ENCODE results near the gene DIO3. TPM values are rescaled to one million over a fixed set of nuclear protein-coding genes. Genes with fewer than 3 reads are reported as not detected.

The DIO3 gene
- total RNA-seq, 1 experiment from 2014 or later: 0.26 TPM

DNA sequence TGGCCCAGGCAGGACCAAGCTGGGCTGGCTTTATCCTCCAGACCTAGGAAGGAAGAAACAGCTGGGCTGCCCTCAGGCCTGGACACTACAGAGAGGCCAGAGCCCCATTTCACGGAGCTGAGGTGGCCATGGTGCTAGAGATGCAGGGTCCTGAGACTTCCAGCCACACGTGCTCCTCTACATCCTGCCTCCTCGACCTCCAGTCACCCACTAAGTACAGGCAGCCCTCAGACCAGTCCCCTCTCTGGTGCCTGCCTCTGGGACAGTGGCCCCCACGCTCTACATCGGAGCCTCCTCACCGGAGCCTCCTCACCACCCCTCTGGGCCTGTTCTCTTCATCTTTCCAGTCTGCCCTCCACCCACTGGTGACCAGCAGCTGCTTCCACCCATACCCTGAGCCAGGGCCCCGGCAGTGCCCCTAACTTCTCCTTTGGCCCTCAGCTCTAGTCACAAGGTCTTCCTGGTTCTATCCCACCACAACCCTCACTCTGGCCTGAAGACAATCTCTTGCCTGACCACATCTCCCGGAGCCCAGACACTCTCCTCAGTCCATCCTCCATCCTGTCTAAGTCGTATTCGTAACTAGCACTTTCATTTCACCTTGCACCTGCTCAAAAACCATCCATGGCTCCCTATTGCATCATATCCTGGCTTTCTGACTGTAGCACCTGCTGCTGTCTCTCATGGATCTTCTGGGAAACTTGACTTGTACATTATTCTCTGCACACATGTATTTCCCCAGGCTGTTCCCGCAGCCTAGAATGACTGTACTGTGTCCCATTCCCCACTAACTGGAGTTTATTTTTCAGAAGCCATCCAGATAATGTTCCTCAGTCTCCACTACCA, 43.9 kb downstream of the DIO3 start:
- no peaks in the 10 kb centered on the region for H3K79me2 ChIP-seq (ENCODE audit: low read depth)
- H3K4me3 ChIP-seq: no peak overlapping the region
- CTCF ChIA-PET: no interaction called here
- H2AFZ ChIP-seq: no peak overlapping the region; the same call in 1 of the 2 replicates
- POLR2A ChIA-PET (ENCODE audit: unreplicated experiment): interaction anchor here (0.5 kb wide), 1 partner anchor 1091 kb away, joined by 3 read pairs; no protein-coding TSS in a partner anchor
- no peaks in the 10 kb centered on the region for H4K20me1 ChIP-seq (ENCODE audit: insufficient read depth)
- H3K9me3 ChIP-seq (ENCODE audit: insufficient read depth, low read depth): no peaks in the 10 kb centered on the region
- H3K27me3 ChIP-seq (ENCODE audit: insufficient read depth, low read depth): peaks cover 16% of the 10 kb centered on the region; the same call in 1 of the 2 replicates
- BruUV-seq (replicated peaks): no TSS peak
- intact Hi-C loops (cut with micrococcal nuclease; ENCODE audit: unreplicated experiment): no loop called here
- no peak overlapping the region for H3K4me2 ChIP-seq
- DNase-seq: no peak
- H3F3A ChIP-seq (ENCODE audit: insufficient read depth, low read depth): no peaks in the 10 kb centered on the region
- H3K4me1 ChIP-seq (replicated peaks; ENCODE audit: insufficient read depth): no peaks in the 10 kb centered on the region
- no peaks in the 10 kb centered on the region for H3K9me2 ChIP-seq (ENCODE audit: insufficient read depth)
- TF ChIP-seq CTCF (conservative IDR thresholded peaks at IDR 0.05) (no peak), EZH2 (IDR thresholded peaks at IDR 0.05; ENCODE audit: low read depth) (no peak)
- no peaks in the 10 kb centered on the region for H3K36me3 ChIP-seq (ENCODE audit: low read depth)
- no peak overlapping the region for H3K27ac ChIP-seq

DNA sequence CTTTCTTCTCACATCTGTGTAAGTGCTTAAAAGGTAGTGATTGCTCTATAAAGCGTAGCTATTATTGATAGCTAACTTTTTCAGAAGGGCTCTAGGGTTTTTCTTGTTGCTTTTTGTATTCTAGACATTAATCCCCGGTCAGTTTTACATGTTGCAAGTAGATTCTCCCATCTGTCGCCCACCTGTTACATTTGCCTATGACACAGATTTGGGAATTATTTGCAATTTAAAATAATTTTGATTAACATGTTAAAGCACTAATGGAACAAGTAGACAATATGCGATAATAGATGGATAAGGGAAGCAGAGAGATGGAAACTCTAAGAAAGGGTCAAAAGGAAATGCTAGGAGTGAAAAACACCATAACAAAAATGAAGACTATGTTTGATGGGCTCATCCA, 44.5 kb downstream of the DIO3 start:
- no peaks in the 10 kb centered on the region for H3K79me2 ChIP-seq (ENCODE audit: low read depth)
- H2AFZ ChIP-seq: no peak overlapping the region; the same call in 1 of the 2 replicates
- no peak overlapping the region for H3K4me3 ChIP-seq
- intact Hi-C loops (cut with micrococcal nuclease; ENCODE audit: unreplicated experiment): no loop called here
- H3K9me2 ChIP-seq (ENCODE audit: insufficient read depth): no peaks in the 10 kb centered on the region
- no peaks in the 10 kb centered on the region for H3K4me1 ChIP-seq (replicated peaks; ENCODE audit: insufficient read depth)
- ChIA-PET POLR2A (ENCODE audit: unreplicated experiment) (no interaction called here), CTCF (no interaction called here)
- DNase-seq: no peak
- no peak overlapping the region for H3K4me2 ChIP-seq
- peaks cover 16% of the 10 kb centered on the region; the same call in 1 of the 2 replicates for H3K27me3 ChIP-seq (ENCODE audit: insufficient read depth, low read depth)
- H3K9me3 ChIP-seq (ENCODE audit: insufficient read depth, low read depth): no peaks in the 10 kb centered on the region
- BruUV-seq (replicated peaks): no TSS peak
- H3F3A ChIP-seq (ENCODE audit: insufficient read depth, low read depth): no peaks in the 10 kb centered on the region
- TF ChIP-seq CTCF (conservative IDR thresholded peaks at IDR 0.05) (no peak), EZH2 (IDR thresholded peaks at IDR 0.05; ENCODE audit: low read depth) (no peak)
- no peaks in the 10 kb centered on the region for H3K36me3 ChIP-seq (ENCODE audit: low read depth)
- no peak overlapping the region for H3K27ac ChIP-seq
- H4K20me1 ChIP-seq (ENCODE audit: insufficient read depth): no peaks in the 10 kb centered on the region

Other genes starting within 250 kb of the DIO3 start
- 301 and 401 TPM in 2 replicates for gene PPP2R5C, start 200.2 kb downstream of the DIO3 start, total RNA-seq (2021)